Activated naive CD4-positive, alpha-beta T cell treated with anti-CD3 and anti-CD28 coated beads, Interleukin-2, amount 50 U/mL, for 24 hours (primary cell): Measurements from ENCODE around the gene ZMIZ1.

Experiments used
- H3K27ac Mint-ChIP-seq: one replicate; pipeline ENCODE4 v1.8.0; 2021; ENCODE audit warnings: mild to moderate bottlenecking, mixed read lengths
- H3K27me3 Mint-ChIP-seq: one replicate; pipeline ENCODE4 v1.8.0; 2021; ENCODE audit warnings: mixed read lengths
- H3K36me3 Mint-ChIP-seq: one replicate; pipeline ENCODE4 v1.8.0; 2021; ENCODE audit warnings: mixed read lengths
- H3K4me1 Mint-ChIP-seq: one replicate; pipeline ENCODE4 v1.8.0; 2021; ENCODE audit warnings: mixed read lengths
- H3K4me3 Mint-ChIP-seq: one replicate; pipeline ENCODE4 v1.8.0; 2021; ENCODE audit warnings: mild to moderate bottlenecking, mixed read lengths
- H3K9me3 Mint-ChIP-seq: one replicate; pipeline ENCODE4 v1.8.0; 2021; ENCODE audit warnings: mixed read lengths

The ZMIZ1 gene

GRCh38 chr10:79135790-79136189 is 67.0 kb downstream of the ZMIZ1 start:
- Mint-ChIP-seq H3K9me3 (no peaks in the 10 kb centered on the region), H3K4me3 (no peak overlapping the region), H3K36me3 (peaks cover 4% of the 10 kb centered on the region), H3K27me3 (no peaks in the 10 kb centered on the region), H3K4me1 (peaks cover 44% of the 10 kb centered on the region), H3K27ac (no peak overlapping the region)

- Mint-ChIP-seq H3K4me3 (peak overlapping the region; percentile 67), H3K36me3 (peaks cover 7% of the 10 kb centered on the region), H3K27me3 (no peaks in the 10 kb centered on the region), H3K4me1 (peaks cover 43% of the 10 kb centered on the region), H3K27ac (peak overlapping the region; percentile 94), H3K9me3 (no peaks in the 10 kb centered on the region)
These were observed 67.7 kb downstream of the ZMIZ1 start for GRCh38 chr10:79136236-79137005.

GRCh38 chr10:79137300-79137756 is 68.6 kb downstream of the ZMIZ1 start:
- H3K27me3 Mint-ChIP-seq = no peaks in the 10 kb centered on the region
- peaks cover 48% of the 10 kb centered on the region for H3K4me1 Mint-ChIP-seq
- H3K4me3 Mint-ChIP-seq = peak overlapping the region; percentile 71
- no peaks in the 10 kb centered on the region for H3K9me3 Mint-ChIP-seq
- H3K36me3 Mint-ChIP-seq = peaks cover 12% of the 10 kb centered on the region
- no peak overlapping the region for H3K27ac Mint-ChIP-seq

GRCh38 chr10:79137826-79138225 is 69.1 kb downstream of the ZMIZ1 start:
- peaks cover 51% of the 10 kb centered on the region for H3K4me1 Mint-ChIP-seq
- peak overlapping the region; percentile 42 for H3K4me3 Mint-ChIP-seq
- H3K27ac Mint-ChIP-seq = no peak overlapping the region
- no peaks in the 10 kb centered on the region for H3K9me3 Mint-ChIP-seq
- peaks cover 12% of the 10 kb centered on the region for H3K36me3 Mint-ChIP-seq
- H3K27me3 Mint-ChIP-seq = no peaks in the 10 kb centered on the region

GRCh38 chr10:79138449-79139123 is 69.8 kb downstream of the ZMIZ1 start:
- no peaks in the 10 kb centered on the region for H3K27me3 Mint-ChIP-seq
- H3K4me1 Mint-ChIP-seq = peaks cover 57% of the 10 kb centered on the region
- H3K36me3 Mint-ChIP-seq = peaks cover 12% of the 10 kb centered on the region
- no peak overlapping the region for H3K4me3 Mint-ChIP-seq
- peak overlapping the region; percentile 8 for H3K27ac Mint-ChIP-seq
- H3K9me3 Mint-ChIP-seq = no peaks in the 10 kb centered on the region

- Mint-ChIP-seq H3K9me3 (no peaks in the 10 kb centered on the region), H3K4me1 (peaks cover 61% of the 10 kb centered on the region), H3K27ac (no peak overlapping the region), H3K27me3 (no peaks in the 10 kb centered on the region), H3K4me3 (no peak overlapping the region), H3K36me3 (peaks cover 12% of the 10 kb centered on the region)
These were observed 70.5 kb downstream of the ZMIZ1 start for GRCh38 chr10:79139124-79139835.

GRCh38 chr10:79140085-79140793 is 71.5 kb downstream of the ZMIZ1 start:
- H3K4me1 Mint-ChIP-seq = peaks cover 70% of the 10 kb centered on the region
- H3K9me3 Mint-ChIP-seq = no peaks in the 10 kb centered on the region

GRCh38 chr10:79140855-79141254 is 72.1 kb downstream of the ZMIZ1 start:
- H3K27ac Mint-ChIP-seq = no peak overlapping the region
- no peaks in the 10 kb centered on the region for H3K9me3 Mint-ChIP-seq
- H3K4me3 Mint-ChIP-seq = no peak overlapping the region
- H3K27me3 Mint-ChIP-seq = no peaks in the 10 kb centered on the region
- H3K4me1 Mint-ChIP-seq = peaks cover 74% of the 10 kb centered on the region
- H3K36me3 Mint-ChIP-seq = peaks cover 12% of the 10 kb centered on the region

More at GRCh38 chr10:79140085-79140793, 71.5 kb downstream of the ZMIZ1 start:
- Mint-ChIP-seq H3K27me3 (no peaks in the 10 kb centered on the region), H3K4me3 (no peak overlapping the region), H3K27ac (peak overlapping the region; percentile 41), H3K36me3 (peaks cover 12% of the 10 kb centered on the region)

- H3K9me3 Mint-ChIP-seq = no peaks in the 10 kb centered on the region
- no peak overlapping the region for H3K4me3 Mint-ChIP-seq
- no peak overlapping the region for H3K27ac Mint-ChIP-seq
- H3K27me3 Mint-ChIP-seq = no peaks in the 10 kb centered on the region
- peaks cover 12% of the 10 kb centered on the region for H3K36me3 Mint-ChIP-seq
- peaks cover 74% of the 10 kb centered on the region for H3K4me1 Mint-ChIP-seq
These were observed 73.3 kb downstream of the ZMIZ1 start for GRCh38 chr10:79142064-79142491.

- H3K36me3 Mint-ChIP-seq = peaks cover 12% of the 10 kb centered on the region
- no peaks in the 10 kb centered on the region for H3K27me3 Mint-ChIP-seq
- no peaks in the 10 kb centered on the region for H3K9me3 Mint-ChIP-seq
- no peak overlapping the region for H3K27ac Mint-ChIP-seq
- no peak overlapping the region for H3K4me3 Mint-ChIP-seq
- peaks cover 74% of the 10 kb centered on the region for H3K4me1 Mint-ChIP-seq
These were observed 74.0 kb downstream of the ZMIZ1 start for GRCh38 chr10:79142522-79143309.

GRCh38 chr10:79143879-79144278 is 75.1 kb downstream of the ZMIZ1 start:
- Mint-ChIP-seq H3K4me1 (peaks cover 72% of the 10 kb centered on the region), H3K9me3 (no peaks in the 10 kb centered on the region), H3K27ac (no peak overlapping the region), H3K27me3 (no peaks in the 10 kb centered on the region), H3K4me3 (no peak overlapping the region), H3K36me3 (peaks cover 10% of the 10 kb centered on the region)

GRCh38 chr10:79144351-79145173 is 75.8 kb downstream of the ZMIZ1 start:
- Mint-ChIP-seq H3K4me1 (peaks cover 72% of the 10 kb centered on the region), H3K27me3 (no peaks in the 10 kb centered on the region), H3K4me3 (peak overlapping the region; percentile 60), H3K36me3 (peaks cover 9% of the 10 kb centered on the region), H3K9me3 (no peaks in the 10 kb centered on the region), H3K27ac (peak overlapping the region; percentile 5)

GRCh38 chr10:79145174-79145483 is 76.4 kb downstream of the ZMIZ1 start:
- peak overlapping the region; percentile 60 for H3K4me3 Mint-ChIP-seq
- no peaks in the 10 kb centered on the region for H3K9me3 Mint-ChIP-seq
- peaks cover 9% of the 10 kb centered on the region for H3K36me3 Mint-ChIP-seq
- H3K4me1 Mint-ChIP-seq = peaks cover 75% of the 10 kb centered on the region
- no peaks in the 10 kb centered on the region for H3K27me3 Mint-ChIP-seq
- peak overlapping the region; percentile 5 for H3K27ac Mint-ChIP-seq
